Measurements from ENCODE around the gene CD55.

The CD55 gene

DNA sequence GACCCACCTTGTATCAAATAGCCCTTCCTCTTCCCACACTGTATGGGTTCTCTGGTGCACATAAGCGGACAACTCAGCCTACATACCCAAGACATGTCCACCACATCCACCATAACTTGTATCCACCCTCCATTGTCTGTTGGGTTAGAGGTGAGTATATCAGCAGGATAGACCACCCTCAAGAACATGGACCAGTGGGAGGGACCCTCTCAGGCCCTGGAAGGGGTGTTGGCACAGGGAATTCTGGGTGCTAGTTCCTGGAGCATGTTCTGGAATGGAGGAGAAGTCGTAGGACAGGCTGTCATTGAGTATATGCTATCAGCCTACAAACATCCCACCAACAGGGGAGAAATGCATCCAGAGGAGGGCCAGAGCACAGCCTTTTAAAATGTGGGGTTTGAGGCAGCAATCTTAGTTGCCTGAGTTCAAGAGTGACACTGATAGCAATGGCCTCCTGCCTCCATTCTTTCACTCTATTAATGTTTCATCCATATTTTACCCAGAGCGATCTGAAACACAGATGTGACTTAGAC is 7.5 kb downstream of the CD55 start:
- no peak for DNase-seq (ENCODE audit: low read depth in 1 of 2, low spot score in 1 of 2)
- Histone ChIP-seq H3K27me3 (ENCODE audit: insufficient read depth, poor library complexity, severe bottlenecking) (no peaks in the 10 kb centered on the region), H3K4me3 (replicated peaks; ENCODE audit: insufficient read depth, low read length) (no peak overlapping the region), H3K27ac (replicated peaks) (no peak overlapping the region)
- TF ChIP-seq SPI1 (IDR thresholded peaks at IDR 0.05; ENCODE audit: borderline replicate concordance, low read depth) (no peak), POLR2AphosphoS5 (IDR thresholded peaks at IDR 0.05; ENCODE audit: low read depth) (no peak), GABPA (IDR thresholded peaks at IDR 0.05; ENCODE audit: low read depth) (no peak)
- TF ChIP-seq, protein P1, sequence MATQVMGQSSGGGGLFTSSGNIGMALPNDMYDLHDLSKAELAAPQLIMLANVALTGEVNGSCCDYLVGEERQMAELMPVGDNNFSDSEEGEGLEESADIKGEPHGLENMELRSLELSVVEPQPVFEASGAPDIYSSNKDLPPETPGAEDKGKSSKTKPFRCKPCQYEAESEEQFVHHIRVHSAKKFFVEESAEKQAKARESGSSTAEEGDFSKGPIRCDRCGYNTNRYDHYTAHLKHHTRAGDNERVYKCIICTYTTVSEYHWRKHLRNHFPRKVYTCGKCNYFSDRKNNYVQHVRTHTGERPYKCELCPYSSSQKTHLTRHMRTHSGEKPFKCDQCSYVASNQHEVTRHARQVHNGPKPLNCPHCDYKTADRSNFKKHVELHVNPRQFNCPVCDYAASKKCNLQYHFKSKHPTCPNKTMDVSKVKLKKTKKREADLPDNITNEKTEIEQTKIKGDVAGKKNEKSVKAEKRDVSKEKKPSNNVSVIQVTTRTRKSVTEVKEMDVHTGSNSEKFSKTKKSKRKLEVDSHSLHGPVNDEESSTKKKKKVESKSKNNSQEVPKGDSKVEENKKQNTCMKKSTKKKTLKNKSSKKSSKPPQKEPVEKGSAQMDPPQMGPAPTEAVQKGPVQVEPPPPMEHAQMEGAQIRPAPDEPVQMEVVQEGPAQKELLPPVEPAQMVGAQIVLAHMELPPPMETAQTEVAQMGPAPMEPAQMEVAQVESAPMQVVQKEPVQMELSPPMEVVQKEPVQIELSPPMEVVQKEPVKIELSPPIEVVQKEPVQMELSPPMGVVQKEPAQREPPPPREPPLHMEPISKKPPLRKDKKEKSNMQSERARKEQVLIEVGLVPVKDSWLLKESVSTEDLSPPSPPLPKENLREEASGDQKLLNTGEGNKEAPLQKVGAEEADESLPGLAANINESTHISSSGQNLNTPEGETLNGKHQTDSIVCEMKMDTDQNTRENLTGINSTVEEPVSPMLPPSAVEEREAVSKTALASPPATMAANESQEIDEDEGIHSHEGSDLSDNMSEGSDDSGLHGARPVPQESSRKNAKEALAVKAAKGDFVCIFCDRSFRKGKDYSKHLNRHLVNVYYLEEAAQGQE (IDR thresholded peaks at IDR 0.05; ENCODE audit: insufficient replicate concordance, low read depth), result no peak
- TF ChIP-seq, protein P2, sequence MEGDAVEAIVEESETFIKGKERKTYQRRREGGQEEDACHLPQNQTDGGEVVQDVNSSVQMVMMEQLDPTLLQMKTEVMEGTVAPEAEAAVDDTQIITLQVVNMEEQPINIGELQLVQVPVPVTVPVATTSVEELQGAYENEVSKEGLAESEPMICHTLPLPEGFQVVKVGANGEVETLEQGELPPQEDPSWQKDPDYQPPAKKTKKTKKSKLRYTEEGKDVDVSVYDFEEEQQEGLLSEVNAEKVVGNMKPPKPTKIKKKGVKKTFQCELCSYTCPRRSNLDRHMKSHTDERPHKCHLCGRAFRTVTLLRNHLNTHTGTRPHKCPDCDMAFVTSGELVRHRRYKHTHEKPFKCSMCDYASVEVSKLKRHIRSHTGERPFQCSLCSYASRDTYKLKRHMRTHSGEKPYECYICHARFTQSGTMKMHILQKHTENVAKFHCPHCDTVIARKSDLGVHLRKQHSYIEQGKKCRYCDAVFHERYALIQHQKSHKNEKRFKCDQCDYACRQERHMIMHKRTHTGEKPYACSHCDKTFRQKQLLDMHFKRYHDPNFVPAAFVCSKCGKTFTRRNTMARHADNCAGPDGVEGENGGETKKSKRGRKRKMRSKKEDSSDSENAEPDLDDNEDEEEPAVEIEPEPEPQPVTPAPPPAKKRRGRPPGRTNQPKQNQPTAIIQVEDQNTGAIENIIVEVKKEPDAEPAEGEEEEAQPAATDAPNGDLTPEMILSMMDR (IDR thresholded peaks at IDR 0.05; ENCODE audit: insufficient read depth, low read length), result no peak

DNA sequence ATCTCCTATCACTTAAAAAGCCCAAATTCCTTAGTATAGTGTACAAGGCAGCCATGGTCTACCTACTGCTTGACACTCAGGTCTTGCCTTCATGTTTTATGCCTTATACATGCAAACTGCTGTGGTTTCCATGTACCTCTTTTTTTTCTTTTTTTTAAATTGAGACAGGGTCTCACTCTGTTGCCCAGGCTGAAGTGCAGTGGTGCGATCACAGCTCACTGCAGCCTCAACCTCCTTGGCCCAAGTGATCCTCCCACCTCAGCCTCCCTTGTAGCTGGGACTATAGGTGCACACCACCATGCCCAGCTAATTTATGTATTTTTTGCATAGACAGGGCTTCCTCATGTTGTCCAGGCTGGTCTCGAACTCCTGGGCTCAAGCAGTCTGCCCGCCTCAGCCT is 8.0 kb downstream of the CD55 start:
- no peak overlapping the region for H3K27ac ChIP-seq (replicated peaks)
- H3K27me3 ChIP-seq (ENCODE audit: insufficient read depth, poor library complexity, severe bottlenecking), result no peaks in the 10 kb centered on the region
- no peak for DNase-seq (ENCODE audit: low read depth in 1 of 2, low spot score in 1 of 2)
- TF ChIP-seq GABPA (IDR thresholded peaks at IDR 0.05; ENCODE audit: low read depth) (no peak), POLR2AphosphoS5 (IDR thresholded peaks at IDR 0.05; ENCODE audit: low read depth) (no peak), SPI1 (IDR thresholded peaks at IDR 0.05; ENCODE audit: borderline replicate concordance, low read depth) (no peak)
- TF ChIP-seq, protein P1 (IDR thresholded peaks at IDR 0.05; ENCODE audit: insufficient replicate concordance, low read depth), result no peak
- TF ChIP-seq, protein P2 (IDR thresholded peaks at IDR 0.05; ENCODE audit: insufficient read depth, low read length), result no peak
- no peak overlapping the region for H3K4me3 ChIP-seq (replicated peaks; ENCODE audit: insufficient read depth, low read length)

DNA sequence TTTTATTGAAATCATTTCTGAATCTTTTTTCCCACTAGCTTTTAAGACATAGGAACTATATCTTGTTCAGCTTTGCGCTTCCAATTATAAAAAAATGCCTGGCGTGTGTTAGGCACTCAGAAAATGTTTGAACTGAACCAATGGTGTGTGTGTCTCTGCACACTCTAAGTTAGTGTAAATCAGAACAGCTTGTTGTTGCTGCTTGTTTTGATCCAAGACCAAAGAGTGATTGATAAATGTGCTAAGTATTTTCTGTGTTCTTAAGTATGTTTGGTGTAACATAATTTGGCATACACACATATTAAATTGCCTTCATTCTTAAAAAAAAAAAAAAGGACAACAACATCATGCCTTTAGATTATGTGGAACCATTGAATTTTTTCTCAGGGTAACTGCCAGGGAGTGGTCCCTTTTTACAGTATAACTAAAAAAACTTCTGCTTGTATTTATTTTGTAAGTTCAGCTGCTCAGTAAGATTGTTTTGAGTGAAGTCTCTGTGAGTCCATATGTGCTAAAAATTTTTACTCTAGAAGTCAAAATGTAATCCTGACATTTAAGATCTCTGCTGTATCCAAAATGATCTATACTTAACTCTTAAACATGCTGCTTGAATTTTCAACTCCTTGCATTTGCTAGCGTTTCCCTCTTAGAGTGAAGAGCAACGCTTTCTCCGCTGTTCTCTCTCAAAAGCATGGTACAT is 8.7 kb downstream of the CD55 start:
- TF ChIP-seq, protein P1 (IDR thresholded peaks at IDR 0.05; ENCODE audit: insufficient replicate concordance, low read depth), result no peak
- no peak for TF ChIP-seq GABPA (IDR thresholded peaks at IDR 0.05; ENCODE audit: low read depth)
- TF ChIP-seq, protein P2 (IDR thresholded peaks at IDR 0.05; ENCODE audit: insufficient read depth, low read length), result no peak

More for the DNA sequence above, 8.7 kb downstream of the CD55 start:
- Histone ChIP-seq H3K27ac (replicated peaks) (no peak overlapping the region), H3K4me3 (replicated peaks; ENCODE audit: insufficient read depth, low read length) (no peak overlapping the region), H3K27me3 (ENCODE audit: insufficient read depth, poor library complexity, severe bottlenecking) (no peaks in the 10 kb centered on the region)
- no peak for DNase-seq (ENCODE audit: low read depth in 1 of 2, low spot score in 1 of 2)
